HEK293 (cell line): ENCODE data around the gene CLIP1.

Experiments
- CTCF ChIA-PET: fragments of 350-600 bp; formaldehyde crosslinking; extraction: SDS; loops from one replicate; lab custom pipeline; 2021; ENCODE audit warnings: antibody characterized with exemption; lab: Yijun Ruan, JAX
- POLR2A ChIA-PET: fragments of 300-600 bp; formaldehyde crosslinking; extraction: SDS; loops from one replicate; lab custom pipeline; 2020; ENCODE audit warnings: antibody characterized with exemption, inconsistent platforms; lab: Yijun Ruan, JAX
- H3K27ac ChIP-seq: fragments of 200-500 bp; sonication (Bioruptor generic); 2 replicates; pipeline ENCODE4 v1.5.1; 2014; ENCODE audit warnings: low read depth, low read length, control low read depth, inconsistent platforms; ENCODE audit errors: extremely low read depth
- H3K36me3 ChIP-seq, 2 experiments: fragments of 200-500 bp in 1 of 2; sonication (Bioruptor generic) in 1 of 2; 1 replicate in 1 of 2; 2 replicates in 1 of 2; pipeline ENCODE4 v1.5.1; 2014 to 2017; ENCODE audit warnings: inconsistent platforms in 2 of 2, low read length in 2 of 2; ENCODE audit not compliant: control insufficient read depth in 2 of 2, insufficient read depth in 1 of 2
- H3K4me1 ChIP-seq: fragments of 200-500 bp; sonication (Bioruptor generic); 2 replicates; pipeline ENCODE4 v1.5.1; 2014; ENCODE audit warnings: mild to moderate bottlenecking, low read length, inconsistent platforms; ENCODE audit not compliant: control insufficient read depth, insufficient read depth
- H3K4me3 ChIP-seq: 2 replicates; pipeline ENCODE4 v1.5.1; 2011; ENCODE audit warnings: low read depth, mild to moderate bottlenecking, control low read depth, low read length, moderate library complexity
- H3K9me3 ChIP-seq: fragments of 200-500 bp; sonication (Bioruptor generic); 2 replicates; pipeline ENCODE4 v1.5.1; 2014; ENCODE audit warnings: low read depth, low read length, inconsistent platforms; ENCODE audit not compliant: control insufficient read depth, insufficient read depth
- ATF2 ChIP-seq: fragments of 450-650 bp; formaldehyde crosslinking; IDR thresholded peaks from 2 replicates; pipeline ENCODE4 v1.5.1; 2016; ENCODE audit warnings: missing biosample characterization, missing genetic modification characterization, low read depth
- GLIS1 ChIP-seq: fragments of 450-650 bp; formaldehyde crosslinking; IDR thresholded peaks from 2 replicates; pipeline ENCODE4 v1.5.1; 2016; ENCODE audit warnings: missing biosample characterization, missing genetic modification characterization
- KLF1 ChIP-seq: fragments of 450-650 bp; formaldehyde crosslinking; IDR thresholded peaks from 2 replicates; pipeline ENCODE4 v1.5.1; 2016; ENCODE audit warnings: missing biosample characterization, missing genetic modification characterization
- RBAK ChIP-seq: fragments of 450-650 bp; formaldehyde crosslinking; IDR thresholded peaks from 2 replicates; pipeline ENCODE4 v1.5.1; 2016; ENCODE audit warnings: missing biosample characterization, missing genetic modification characterization
- REST ChIP-seq: fragments of 450-650 bp; formaldehyde crosslinking; IDR thresholded peaks from 2 replicates; pipeline ENCODE4 v1.5.1; 2016; ENCODE audit warnings: missing biosample characterization, missing genetic modification characterization
- SCRT2 ChIP-seq: fragments of 450-650 bp; formaldehyde crosslinking; IDR thresholded peaks from 2 replicates; pipeline ENCODE4 v1.5.1; 2016; ENCODE audit warnings: missing biosample characterization, missing genetic modification characterization
- SP7 ChIP-seq: fragments of 450-650 bp; formaldehyde crosslinking; IDR thresholded peaks from 2 replicates; pipeline ENCODE4 v1.5.1; 2016; ENCODE audit warnings: missing biosample characterization, missing genetic modification characterization
- TRIM28 ChIP-seq: IDR thresholded peaks from 2 replicates; pipeline ENCODE4 v1.6.1; 2011; ENCODE audit warnings: low read length, control low read depth, borderline replicate concordance
- ZBTB1 ChIP-seq: fragments of 450-650 bp; formaldehyde crosslinking; IDR thresholded peaks from 2 replicates; pipeline ENCODE4 v1.5.1; 2016; ENCODE audit warnings: missing biosample characterization, missing genetic modification characterization
- ZBTB7A ChIP-seq: fragments of 450-650 bp; formaldehyde crosslinking; IDR thresholded peaks from 2 replicates; pipeline ENCODE4 v1.5.1; 2016; ENCODE audit warnings: low read depth, missing biosample characterization, missing genetic modification characterization
- ZBTB8A ChIP-seq: fragments of 450-650 bp; formaldehyde crosslinking; IDR thresholded peaks from 2 replicates; pipeline ENCODE4 v1.5.1; 2016; ENCODE audit warnings: missing biosample characterization, missing genetic modification characterization
- ZNF138 ChIP-seq: fragments of 450-650 bp; formaldehyde crosslinking; IDR thresholded peaks from 2 replicates; pipeline ENCODE4 v1.5.1; 2016; ENCODE audit warnings: missing biosample characterization, missing genetic modification characterization, borderline replicate concordance
- ZNF16 ChIP-seq: fragments of 450-650 bp; formaldehyde crosslinking; IDR thresholded peaks from 2 replicates; pipeline ENCODE4 v1.5.1; 2016; ENCODE audit warnings: low read depth, missing biosample characterization, missing genetic modification characterization
- ZNF214 ChIP-seq: fragments of 450-650 bp; formaldehyde crosslinking; IDR thresholded peaks from 2 replicates; pipeline ENCODE4 v1.5.1; 2017; ENCODE audit warnings: missing biosample characterization, mild to moderate bottlenecking, missing genetic modification characterization, borderline replicate concordance
- ZNF366 ChIP-seq: fragments of 450-650 bp; formaldehyde crosslinking; conservative IDR thresholded peaks from 2 replicates; pipeline ENCODE4 v1.5.1; 2016; ENCODE audit warnings: missing biosample characterization, missing genetic modification characterization
- ZNF433 ChIP-seq: fragments of 450-650 bp; formaldehyde crosslinking; IDR thresholded peaks from 2 replicates; pipeline ENCODE4 v1.5.1; 2016; ENCODE audit warnings: missing biosample characterization, missing genetic modification characterization, low read depth
- ZNF513 ChIP-seq: fragments of 450-650 bp; IDR thresholded peaks from 2 replicates; pipeline ENCODE4 v1.5.1; 2018; ENCODE audit warnings: missing biosample characterization, missing genetic modification characterization
- ZNF514 ChIP-seq: fragments of 450-650 bp; formaldehyde crosslinking; IDR thresholded peaks from 2 replicates; pipeline ENCODE4 v1.5.1; 2016; ENCODE audit warnings: missing biosample characterization, missing genetic modification characterization
- ZNF658 ChIP-seq: fragments of 450-650 bp; formaldehyde crosslinking; IDR thresholded peaks from 2 replicates; pipeline ENCODE4; 2016; ENCODE audit warnings: missing biosample characterization, missing genetic modification characterization
- TF ChIP-seq, protein P1 (sequence below): fragments of 450-650 bp; formaldehyde crosslinking; IDR thresholded peaks from 2 replicates; pipeline ENCODE4 v1.5.1; 2016; ENCODE audit warnings: missing biosample characterization, missing genetic modification characterization, borderline replicate concordance

The CLIP1 gene

GRCh38 chr12:122312926-122313325, 109.5 kb downstream of the CLIP1 start:
- no peak overlapping the region for H3K27ac ChIP-seq
- no peaks in the 10 kb centered on the region for H3K4me1 ChIP-seq
- TF ChIP-seq ZNF138 (tag by site-specific recombination) (no peak), ZNF513 (tag by site-specific recombination) (no peak), ZNF658 (no peak), ZNF214 (no peak), SP7 (tag by site-specific recombination) (no peak), ZNF366 (tag by site-specific recombination) (no peak), ZBTB1 (no peak), SCRT2 (tag by site-specific recombination) (no peak), ZNF514 (tag by site-specific recombination) (no peak), RBAK (no peak), ZNF433 (no peak), ZNF16 (tag by site-specific recombination) (no peak), ATF2 (tag by site-specific recombination) (no peak), ZBTB7A (no peak), TRIM28 (no peak), GLIS1 (tag by site-specific recombination) (no peak), KLF1 (tag by site-specific recombination) (no peak), REST (tag by site-specific recombination) (no peak), ZBTB8A (no peak)
- TF ChIP-seq, protein P1, sequence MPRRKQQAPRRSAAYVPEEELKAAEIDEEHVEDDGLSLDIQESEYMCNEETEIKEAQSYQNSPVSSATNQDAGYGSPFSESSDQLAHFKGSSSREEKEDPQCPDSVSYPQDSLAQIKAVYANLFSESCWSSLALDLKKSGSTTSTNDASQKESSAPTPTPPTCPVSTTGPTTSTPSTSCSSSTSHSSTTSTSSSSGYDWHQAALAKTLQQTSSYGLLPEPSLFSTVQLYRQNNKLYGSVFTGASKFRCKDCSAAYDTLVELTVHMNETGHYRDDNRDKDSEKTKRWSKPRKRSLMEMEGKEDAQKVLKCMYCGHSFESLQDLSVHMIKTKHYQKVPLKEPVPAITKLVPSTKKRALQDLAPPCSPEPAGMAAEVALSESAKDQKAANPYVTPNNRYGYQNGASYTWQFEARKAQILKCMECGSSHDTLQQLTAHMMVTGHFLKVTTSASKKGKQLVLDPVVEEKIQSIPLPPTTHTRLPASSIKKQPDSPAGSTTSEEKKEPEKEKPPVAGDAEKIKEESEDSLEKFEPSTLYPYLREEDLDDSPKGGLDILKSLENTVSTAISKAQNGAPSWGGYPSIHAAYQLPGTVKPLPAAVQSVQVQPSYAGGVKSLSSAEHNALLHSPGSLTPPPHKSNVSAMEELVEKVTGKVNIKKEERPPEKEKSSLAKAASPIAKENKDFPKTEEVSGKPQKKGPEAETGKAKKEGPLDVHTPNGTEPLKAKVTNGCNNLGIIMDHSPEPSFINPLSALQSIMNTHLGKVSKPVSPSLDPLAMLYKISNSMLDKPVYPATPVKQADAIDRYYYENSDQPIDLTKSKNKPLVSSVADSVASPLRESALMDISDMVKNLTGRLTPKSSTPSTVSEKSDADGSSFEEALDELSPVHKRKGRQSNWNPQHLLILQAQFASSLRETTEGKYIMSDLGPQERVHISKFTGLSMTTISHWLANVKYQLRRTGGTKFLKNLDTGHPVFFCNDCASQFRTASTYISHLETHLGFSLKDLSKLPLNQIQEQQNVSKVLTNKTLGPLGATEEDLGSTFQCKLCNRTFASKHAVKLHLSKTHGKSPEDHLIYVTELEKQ (tag by site-specific recombination): no peak
- ChIA-PET POLR2A (no interaction called here), CTCF (no interaction called here)
- peaks cover 7 to 36% of the 10 kb centered on the region in 2 experiments for H3K36me3 ChIP-seq
- H3K4me3 ChIP-seq: no peak overlapping the region
- H3K9me3 ChIP-seq: no peaks in the 10 kb centered on the region
